ENCODE measurements around the gene TALDO1.

Gene TALDO1

DNA sequence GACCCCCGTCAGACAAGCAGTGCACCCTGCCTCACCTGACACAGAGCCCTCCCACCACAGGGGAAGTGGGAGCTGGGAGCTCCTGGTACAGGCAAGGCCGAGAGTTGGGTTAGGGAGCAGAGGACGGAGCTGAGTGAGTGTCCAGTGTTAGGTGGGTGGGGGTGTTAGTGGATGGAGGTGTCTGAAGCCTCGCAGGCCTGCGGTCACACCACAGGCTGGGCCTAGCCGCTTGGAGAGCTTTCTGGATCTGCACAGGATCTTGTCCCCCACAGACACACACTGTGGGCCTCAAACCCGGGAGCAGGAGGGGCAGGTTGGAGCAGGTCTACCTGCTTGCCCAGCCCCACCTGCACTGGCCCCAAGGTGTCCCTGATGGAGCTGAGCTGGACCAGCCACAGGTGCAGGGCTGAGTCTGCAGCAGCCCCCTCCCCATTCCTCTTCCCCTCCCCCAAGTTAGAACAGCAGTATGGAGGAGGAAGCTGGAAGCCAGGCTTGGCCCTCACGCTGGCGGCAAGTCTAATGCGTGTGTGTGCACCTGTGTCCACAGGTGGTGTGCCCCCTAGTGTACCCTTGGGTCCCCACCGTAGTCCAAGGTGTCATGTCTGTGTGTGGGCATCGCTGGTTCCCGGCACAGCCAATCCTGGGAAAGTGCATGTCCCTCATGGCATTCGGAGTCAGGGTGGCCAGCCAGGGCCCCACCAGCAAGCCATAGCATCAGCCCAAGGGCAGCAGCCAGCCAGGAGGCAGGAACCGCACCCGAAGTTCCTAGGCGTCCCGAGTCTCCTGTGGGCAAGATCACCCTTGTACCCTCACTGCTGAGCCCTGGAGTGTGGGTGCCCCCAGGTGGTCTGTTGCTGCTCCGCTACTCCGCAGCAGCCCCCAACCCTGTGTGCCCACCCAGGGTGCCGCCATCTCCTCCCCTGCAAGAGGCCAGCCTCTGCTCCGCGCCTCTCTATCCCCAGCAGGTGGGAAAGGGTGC, 32.0 kb downstream of the TALDO1 start:
- no peak overlapping the region for H3K9ac ChIP-seq (ENCODE audit: low read length)
- H3K27ac ChIP-seq (ENCODE audit: low read depth, low read length): no peak overlapping the region
- H3K4me3 ChIP-seq (ENCODE audit: low read length): no peak overlapping the region
- no peaks in the 10 kb centered on the region for H3K27me3 ChIP-seq (ENCODE audit: control insufficient read depth, insufficient read depth, low read length)
- H3K4me1 ChIP-seq (ENCODE audit: control insufficient read depth, insufficient read depth, low read length): peaks cover 5% of the 10 kb centered on the region
- H3K36me3 ChIP-seq (ENCODE audit: control insufficient read depth, insufficient read depth, low read length): no peaks in the 10 kb centered on the region

DNA sequence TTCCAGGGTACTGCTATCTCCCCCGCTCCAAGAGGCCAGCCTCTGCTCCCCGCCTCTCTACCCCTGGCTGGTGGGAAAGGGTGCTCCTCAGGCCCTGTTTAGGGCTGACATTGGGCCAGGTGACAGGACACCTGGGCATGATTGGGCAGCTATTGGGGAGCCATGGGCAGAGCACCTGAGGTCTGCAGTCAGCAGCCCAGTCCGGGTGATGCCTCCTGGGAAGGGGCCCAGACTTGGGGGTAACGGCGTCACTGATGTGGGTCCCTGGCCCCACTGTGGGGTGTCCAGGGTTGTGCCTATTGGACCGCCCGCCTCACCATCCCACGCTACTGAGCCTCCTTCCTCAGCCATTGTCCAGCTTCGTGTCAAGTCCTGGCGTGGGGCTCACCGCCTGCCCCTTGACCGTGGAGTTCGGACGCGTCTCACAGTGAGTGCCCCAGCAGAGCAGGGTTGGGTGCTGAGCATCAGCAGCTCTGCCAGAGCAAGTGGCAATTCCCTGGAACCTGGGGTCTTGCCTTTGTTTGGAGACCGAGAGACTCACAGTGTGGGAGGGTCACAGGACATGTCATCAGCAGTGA, 32.8 kb downstream of the TALDO1 start:
- no peak overlapping the region for H3K9ac ChIP-seq (ENCODE audit: low read length)
- H3K36me3 ChIP-seq (ENCODE audit: control insufficient read depth, insufficient read depth, low read length): no peaks in the 10 kb centered on the region
- H3K4me3 ChIP-seq (ENCODE audit: low read length): no peak overlapping the region
- no peak overlapping the region for H3K27ac ChIP-seq (ENCODE audit: low read depth, low read length)
- H3K4me1 ChIP-seq (ENCODE audit: control insufficient read depth, insufficient read depth, low read length): peaks cover 5% of the 10 kb centered on the region
- no peaks in the 10 kb centered on the region for H3K27me3 ChIP-seq (ENCODE audit: control insufficient read depth, insufficient read depth, low read length)

DNA sequence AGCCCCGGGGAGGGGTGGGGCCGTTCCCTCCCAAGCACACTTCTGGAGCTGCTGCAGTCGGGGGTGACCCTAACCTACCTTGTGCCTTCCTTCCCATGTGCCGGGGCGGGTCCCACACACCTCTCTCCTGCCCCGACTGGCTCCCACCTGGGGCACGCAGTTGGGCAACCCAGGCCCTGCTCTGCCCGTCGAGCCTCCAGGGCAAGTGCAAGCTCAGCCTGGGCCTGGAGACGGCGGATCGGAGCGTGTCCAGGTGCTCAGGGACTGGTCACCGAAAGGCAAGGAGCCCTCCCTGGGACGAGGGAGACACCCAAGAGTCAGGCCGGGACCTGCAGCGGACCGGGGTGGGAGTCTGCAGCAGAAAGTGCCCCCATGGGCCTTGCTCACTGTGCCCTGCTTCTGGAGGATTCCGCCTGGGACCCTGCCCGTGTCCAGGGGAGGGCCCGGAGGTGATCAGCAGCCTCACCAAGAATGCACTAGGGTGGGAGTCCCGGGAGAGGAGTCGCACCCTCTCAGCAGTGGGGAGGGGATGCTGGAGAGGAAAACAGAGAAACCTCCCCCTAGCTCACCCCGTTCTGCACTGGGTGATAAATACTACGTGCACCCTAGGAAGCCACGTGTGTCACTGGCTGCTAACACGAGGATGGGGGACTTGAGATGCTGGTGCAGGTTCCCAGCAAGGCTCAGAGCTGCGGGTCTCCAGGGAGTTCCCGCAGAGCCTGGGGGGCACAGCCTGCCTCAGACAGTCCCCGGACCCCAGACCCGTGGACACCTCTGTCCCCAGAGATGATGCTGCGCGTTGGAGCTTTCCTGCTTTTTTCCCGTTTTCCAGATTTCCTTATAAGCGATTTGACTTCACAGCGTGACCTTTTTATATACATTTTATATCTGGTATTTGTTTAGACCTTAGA, 35.3 kb downstream of the TALDO1 start:
- H3K36me3 ChIP-seq (ENCODE audit: control insufficient read depth, insufficient read depth, low read length): no peaks in the 10 kb centered on the region
- no peak overlapping the region for H3K27ac ChIP-seq (ENCODE audit: low read depth, low read length)
- H3K9ac ChIP-seq (ENCODE audit: low read length): no peak overlapping the region
- no peak overlapping the region for H3K4me3 ChIP-seq (ENCODE audit: low read length)
- peaks cover 3% of the 10 kb centered on the region for H3K4me1 ChIP-seq (ENCODE audit: control insufficient read depth, insufficient read depth, low read length)
- H3K27me3 ChIP-seq (ENCODE audit: control insufficient read depth, insufficient read depth, low read length): no peaks in the 10 kb centered on the region

DNA sequence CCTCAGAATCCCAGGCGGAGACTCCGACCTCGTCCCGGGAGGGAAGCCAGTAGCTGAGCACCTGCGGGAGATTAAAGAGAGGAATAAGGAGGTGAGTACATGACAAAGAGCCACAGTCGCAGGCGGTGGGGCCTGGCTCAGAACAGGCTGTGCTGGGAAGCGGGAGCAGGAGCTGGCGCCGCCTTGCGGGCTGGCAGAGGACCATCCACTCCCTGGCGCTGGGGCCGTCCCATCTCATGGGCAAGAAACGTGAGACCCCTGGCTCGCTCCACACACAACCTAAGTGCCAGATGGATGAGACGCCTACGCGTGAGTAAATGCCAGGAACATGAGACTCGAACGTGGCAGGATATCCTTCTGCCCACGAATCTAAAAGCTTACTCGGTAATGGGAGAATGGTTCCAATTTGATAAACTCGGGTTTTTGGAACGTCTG, 36.3 kb downstream of the TALDO1 start:
- Histone ChIP-seq H3K27ac (ENCODE audit: low read depth, low read length) (peak overlapping the region; percentile 43), H3K27me3 (ENCODE audit: control insufficient read depth, insufficient read depth, low read length) (no peaks in the 10 kb centered on the region), H3K9ac (ENCODE audit: low read length) (no peak overlapping the region), H3K36me3 (ENCODE audit: control insufficient read depth, insufficient read depth, low read length) (no peaks in the 10 kb centered on the region), H3K4me1 (ENCODE audit: control insufficient read depth, insufficient read depth, low read length) (peaks cover 3% of the 10 kb centered on the region), H3K4me3 (ENCODE audit: low read length) (no peak overlapping the region)

DNA sequence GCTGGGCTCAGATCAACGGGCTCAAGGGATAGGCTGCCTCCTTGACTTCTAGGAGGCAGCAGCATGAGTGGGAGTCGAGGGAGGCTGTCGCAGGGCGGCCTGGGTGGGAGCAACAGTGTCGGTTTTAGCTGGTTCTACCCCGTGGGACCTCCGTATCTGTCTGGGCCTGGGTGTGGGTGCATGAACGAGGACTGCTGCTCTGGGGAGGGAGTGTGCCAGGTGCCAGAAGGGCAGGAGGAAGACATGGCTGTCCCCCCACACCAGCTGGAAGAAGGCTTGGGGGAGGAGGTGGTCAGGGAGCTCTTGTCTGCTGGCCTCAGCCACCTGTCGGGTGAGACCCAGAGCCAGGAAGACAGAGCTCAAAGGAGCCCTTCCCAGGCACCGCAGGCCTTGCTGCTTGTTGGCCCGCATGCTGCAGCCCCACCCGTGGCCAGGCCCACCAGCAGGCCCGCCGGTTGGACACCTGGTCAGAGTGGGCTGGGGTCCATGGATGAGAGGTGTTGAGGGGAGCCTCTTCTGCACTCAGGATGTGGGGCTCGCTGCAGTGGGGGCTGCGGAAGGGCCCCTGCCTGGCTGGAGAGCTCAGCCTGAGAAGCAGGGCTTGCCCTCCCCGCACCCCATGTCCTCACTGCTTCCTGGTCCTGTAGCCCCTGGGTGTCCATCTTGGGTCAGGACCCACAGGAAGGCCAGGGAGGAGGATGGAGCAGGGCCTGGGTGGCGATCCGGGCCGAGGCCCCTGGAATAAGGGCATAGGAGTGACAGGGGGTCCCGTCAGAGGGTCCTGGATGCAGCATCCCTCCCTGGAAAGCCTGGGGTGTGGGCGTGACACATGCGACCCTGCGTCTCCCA, 39.2 kb downstream of the TALDO1 start:
- Histone ChIP-seq H3K4me1 (ENCODE audit: control insufficient read depth, insufficient read depth, low read length) (peaks cover 3% of the 10 kb centered on the region), H3K9ac (ENCODE audit: low read length) (no peak overlapping the region), H3K4me3 (ENCODE audit: low read length) (no peak overlapping the region), H3K36me3 (ENCODE audit: control insufficient read depth, insufficient read depth, low read length) (no peaks in the 10 kb centered on the region), H3K27ac (ENCODE audit: low read depth, low read length) (no peak overlapping the region), H3K27me3 (ENCODE audit: control insufficient read depth, insufficient read depth, low read length) (peaks cover 6% of the 10 kb centered on the region)

DNA sequence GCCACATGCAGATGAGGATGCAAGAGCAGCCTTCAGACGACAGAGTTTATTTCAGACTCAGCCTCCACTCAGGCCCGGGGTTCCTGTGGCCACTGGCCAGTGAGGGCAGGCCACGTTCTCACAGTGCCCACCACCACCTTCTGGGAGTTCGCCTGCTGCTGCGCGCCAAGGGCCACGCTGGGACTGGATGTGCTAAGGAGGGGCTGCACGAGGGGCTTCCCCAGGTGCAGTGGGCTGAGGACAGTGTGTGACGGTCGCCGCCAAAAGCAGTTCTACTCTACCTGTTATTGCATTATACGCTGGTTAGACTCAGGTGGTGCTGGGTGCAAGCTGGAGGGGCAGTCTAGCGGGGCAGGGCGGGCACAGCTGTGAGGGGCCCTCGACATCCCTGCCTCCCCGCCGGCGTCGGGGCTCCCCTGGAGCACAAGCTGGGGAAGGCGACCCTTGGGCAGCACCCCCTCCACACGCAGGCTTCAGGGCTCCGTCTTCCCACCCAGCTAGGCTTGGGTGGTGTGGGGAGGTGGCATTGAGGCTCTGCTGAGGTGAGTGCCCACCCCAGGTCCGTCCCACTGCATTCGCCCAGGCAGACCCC, 39.9 kb downstream of the TALDO1 start:
- no peak overlapping the region for H3K27ac ChIP-seq (ENCODE audit: low read depth, low read length)
- peaks cover 6% of the 10 kb centered on the region for H3K27me3 ChIP-seq (ENCODE audit: control insufficient read depth, insufficient read depth, low read length)
- H3K9ac ChIP-seq (ENCODE audit: low read length): no peak overlapping the region
- no peak overlapping the region for H3K4me3 ChIP-seq (ENCODE audit: low read length)
- H3K36me3 ChIP-seq (ENCODE audit: control insufficient read depth, insufficient read depth, low read length): no peaks in the 10 kb centered on the region
- H3K4me1 ChIP-seq (ENCODE audit: control insufficient read depth, insufficient read depth, low read length): peaks cover 3% of the 10 kb centered on the region

DNA sequence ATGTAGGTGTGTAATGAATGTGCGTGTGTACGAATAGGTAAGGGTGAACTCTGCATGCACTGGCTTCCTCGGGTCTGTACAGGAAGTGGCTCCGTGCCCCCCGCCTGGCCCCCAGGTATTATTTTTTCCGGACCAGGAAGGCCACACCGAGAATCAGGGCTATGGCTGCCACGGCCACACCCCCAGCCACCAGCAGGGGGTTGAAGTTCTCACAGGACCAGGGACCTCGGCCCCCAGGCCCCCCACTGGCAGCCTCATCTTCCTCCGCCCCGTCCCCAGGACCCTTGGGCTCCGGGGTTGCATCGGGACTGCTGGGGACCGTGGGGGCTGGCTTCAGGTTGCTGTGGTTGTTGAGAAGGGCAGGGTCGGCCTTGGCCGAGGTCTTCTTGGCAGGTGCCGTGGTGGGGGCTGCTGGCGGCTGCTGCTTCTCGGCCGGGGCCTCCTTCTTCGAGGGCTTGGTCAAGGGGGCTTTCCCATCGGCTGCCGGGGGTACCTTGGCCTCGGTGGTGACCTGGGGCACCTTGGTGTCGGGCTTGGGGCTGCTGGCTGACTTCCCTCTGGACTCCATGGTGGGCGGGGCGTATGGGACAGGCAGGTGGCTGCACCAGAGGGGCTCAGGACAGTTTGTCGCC, 40.9 kb downstream of the TALDO1 start:
- no peak overlapping the region for H3K4me3 ChIP-seq (ENCODE audit: low read length)
- H3K9ac ChIP-seq (ENCODE audit: low read length): no peak overlapping the region
- no peaks in the 10 kb centered on the region for H3K36me3 ChIP-seq (ENCODE audit: control insufficient read depth, insufficient read depth, low read length)
- peaks cover 6% of the 10 kb centered on the region for H3K27me3 ChIP-seq (ENCODE audit: control insufficient read depth, insufficient read depth, low read length)
- H3K27ac ChIP-seq (ENCODE audit: low read depth, low read length): no peak overlapping the region
- peaks cover 3% of the 10 kb centered on the region for H3K4me1 ChIP-seq (ENCODE audit: control insufficient read depth, insufficient read depth, low read length)

DNA sequence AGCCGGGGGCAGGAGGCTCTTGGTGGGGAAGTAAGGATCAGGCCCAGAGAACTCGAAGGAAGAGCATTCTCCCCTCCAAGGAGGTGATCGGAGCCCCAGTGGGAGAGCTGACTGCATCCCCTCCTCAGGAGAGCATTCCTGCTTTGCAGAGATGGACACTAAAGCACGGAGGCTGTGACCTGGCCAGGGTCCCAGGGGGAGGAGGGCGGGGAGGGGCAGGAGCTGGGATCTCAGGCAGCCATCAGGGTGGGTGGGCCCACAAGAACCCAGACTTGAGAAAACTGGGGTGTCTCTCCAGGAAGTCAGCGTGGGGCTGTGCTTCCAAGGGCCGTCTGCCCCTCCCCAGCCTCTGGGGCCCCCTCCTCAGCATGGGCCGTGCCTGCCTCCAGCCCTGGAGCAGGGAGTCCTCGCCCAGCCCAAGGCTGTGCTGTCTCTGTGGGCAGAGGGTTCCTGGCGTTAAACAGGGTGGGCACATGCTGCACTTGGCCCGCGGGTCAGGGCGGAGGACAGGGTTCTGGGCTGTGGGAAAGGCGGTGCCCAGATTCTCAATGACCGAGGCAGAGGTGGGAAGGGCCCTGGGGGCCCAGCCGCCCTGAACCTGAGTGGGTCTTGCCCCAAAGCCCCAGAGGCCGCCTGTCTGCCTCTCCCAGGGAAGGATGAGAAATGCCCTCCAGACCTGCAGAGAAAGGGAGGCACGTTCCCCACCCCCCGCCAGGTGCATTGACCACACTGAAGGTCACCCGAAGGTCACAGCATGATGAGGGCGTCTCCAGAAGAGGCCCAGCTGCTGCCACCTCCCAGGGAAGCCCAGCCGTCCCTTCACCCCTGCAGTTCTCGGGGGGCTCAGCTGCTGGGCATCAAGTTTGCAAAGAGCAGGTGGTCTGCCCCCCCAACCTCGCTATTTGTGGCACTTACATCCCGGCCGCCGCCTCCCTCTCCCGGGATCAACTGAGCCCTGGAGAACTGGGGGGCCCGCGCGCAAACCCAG, 42.0 kb downstream of the TALDO1 start:
- peaks cover 6% of the 10 kb centered on the region for H3K27me3 ChIP-seq (ENCODE audit: control insufficient read depth, insufficient read depth, low read length)
- H3K4me3 ChIP-seq (ENCODE audit: low read length): no peak overlapping the region
- no peak overlapping the region for H3K9ac ChIP-seq (ENCODE audit: low read length)
- H3K27ac ChIP-seq (ENCODE audit: low read depth, low read length): no peak overlapping the region
- no peaks in the 10 kb centered on the region for H3K36me3 ChIP-seq (ENCODE audit: control insufficient read depth, insufficient read depth, low read length)
- no peaks in the 10 kb centered on the region for H3K4me1 ChIP-seq (ENCODE audit: control insufficient read depth, insufficient read depth, low read length)

DNA sequence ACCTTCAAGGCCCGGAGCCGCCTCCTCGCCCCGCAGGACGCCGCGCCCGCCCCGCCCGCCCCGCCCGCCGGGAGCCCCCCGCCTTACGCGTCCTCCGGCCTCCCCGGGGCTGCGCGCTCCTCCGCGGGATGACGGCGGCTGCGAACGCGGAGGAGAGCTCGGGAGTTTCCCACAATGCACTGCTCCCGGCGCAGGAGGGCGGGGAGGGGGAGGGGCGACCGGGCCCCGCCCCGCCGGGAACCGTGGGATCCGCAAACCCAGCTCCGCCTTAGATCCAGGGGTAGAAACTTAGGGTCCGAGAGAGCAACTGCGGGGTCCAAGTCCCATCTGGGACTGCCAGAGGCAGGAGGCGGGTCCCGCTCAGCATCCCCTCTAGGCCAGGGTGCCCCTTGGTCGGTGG, 42.7 kb downstream of the TALDO1 start, which contains the start of gene CEND1:
TSS of gene CEND1 (minus strand) at position 148 of the 400 bp plus-strand sequence. CDS start 1,514 bp downstream, outside the sequence.
- no peaks in the 10 kb centered on the region for H3K4me1 ChIP-seq (ENCODE audit: control insufficient read depth, insufficient read depth, low read length)
- peaks cover 6% of the 10 kb centered on the region for H3K27me3 ChIP-seq (ENCODE audit: control insufficient read depth, insufficient read depth, low read length)
- H3K36me3 ChIP-seq (ENCODE audit: control insufficient read depth, insufficient read depth, low read length): no peaks in the 10 kb centered on the region
- no peak within 1 kb of the TSS for H3K9ac ChIP-seq (ENCODE audit: low read length)
- no peak within 1 kb of the TSS for H3K4me3 ChIP-seq (ENCODE audit: low read length)
- no peak within 1 kb of the TSS for H3K27ac ChIP-seq (ENCODE audit: low read depth, low read length)

All from rectal smooth muscle tissue (tissue), 1 donor.